Activated B cell treated with CpG ODN at 0.5 μM for 24 hours (primary cell): ENCODE measurements around the gene NLRP1. TPM values are rescaled to one million over a fixed set of nuclear protein-coding genes. Genes with fewer than 3 reads are reported as not detected.

ENCODE experiments used
- ATAC-seq: fragments of 200-7000 bp; cut with Tn5 transposase; one replicate; pipeline ENCODE4 v1.10.0; 2021; ENCODE audit warnings: low read depth, mild to moderate bottlenecking, moderate library complexity
- CTCF ChIA-PET: fragments of 350-600 bp; sonication (Branson Sonifier 250); formaldehyde crosslinking; loops from one replicate; lab custom pipeline; 2021; ENCODE audit warnings: antibody characterized with exemption; lab: Charles Lee
- POLR2A ChIA-PET: fragments of 350-600 bp; sonication (Branson Sonifier 250); formaldehyde crosslinking; loops from one replicate; lab custom pipeline; 2021; ENCODE audit warnings: antibody characterized with exemption; lab: Charles Lee
- DNase-seq: peaks from one replicate; pipeline ENCODE4 v3.0.0; 2022
- H3K27ac Mint-ChIP-seq: one replicate; pipeline ENCODE4 v1.8.0; 2020; ENCODE audit warnings: mixed read lengths
- H3K27me3 Mint-ChIP-seq: one replicate; pipeline ENCODE4 v1.8.0; 2021; ENCODE audit warnings: mixed read lengths
- H3K36me3 Mint-ChIP-seq: one replicate; pipeline ENCODE4 v1.8.0; 2021; ENCODE audit warnings: low read depth, mixed read lengths
- H3K4me1 Mint-ChIP-seq: one replicate; pipeline ENCODE4 v1.8.0; 2021; ENCODE audit warnings: mixed read lengths
- H3K4me3 Mint-ChIP-seq: one replicate; pipeline ENCODE4 v1.8.0; 2020; ENCODE audit warnings: mild to moderate bottlenecking, mixed read lengths
- H3K9me3 Mint-ChIP-seq: one replicate; pipeline ENCODE4 v1.8.0; 2020; ENCODE audit warnings: mixed read lengths
- CTCF ChIP-seq: fragments of 200-600 bp; IDR thresholded peaks from one replicate; pipeline ENCODE4 v1.8.0; 2022; ENCODE audit warnings: antibody characterized with exemption, mild to moderate bottlenecking
- intact Hi-C: fragments of 100-400 bp; cut with micrococcal nuclease; formaldehyde crosslinking; loops from one replicate; pipeline ENCODE4 v1.15.1; 2024
- total RNA-seq: library from RNA; stranded (reverse); gene quantifications from 2 replicates; pipeline ENCODE4 v1.2.3, GENCODE V29; 2022

NLRP1 gene
- total RNA-seq, 1 donor from 2014 or later: 40.4 TPM

GRCh38 chr17:5600041-5600440 is 15.7 kb upstream of the NLRP1 start:
- H3K27me3 Mint-ChIP-seq: peaks cover 56% of the 10 kb centered on the region
- H3K9me3 Mint-ChIP-seq: no peaks in the 10 kb centered on the region
- no peaks in the 10 kb centered on the region for H3K4me1 Mint-ChIP-seq
- no peak for DNase-seq
- intact Hi-C loops: no loop called here
- H3K36me3 Mint-ChIP-seq: no peaks in the 10 kb centered on the region
- H3K27ac Mint-ChIP-seq: no peak overlapping the region
- no peak overlapping the region for H3K4me3 Mint-ChIP-seq
- POLR2A ChIA-PET: no interaction called here
- TF ChIP-seq CTCF: no peak
- CTCF ChIA-PET: no interaction called here
- ATAC-seq: no peak

GRCh38 chr17:5598457-5598856 is 14.1 kb upstream of the NLRP1 start:
- H3K36me3 Mint-ChIP-seq: no peaks in the 10 kb centered on the region
- no peaks in the 10 kb centered on the region for H3K4me1 Mint-ChIP-seq
- no peak for TF ChIP-seq CTCF
- intact Hi-C loops: no loop called here
- ATAC-seq (no peak), DNase-seq (no peak)
- no peak overlapping the region for H3K4me3 Mint-ChIP-seq
- CTCF ChIA-PET: no interaction called here
- H3K27me3 Mint-ChIP-seq: peaks cover 63% of the 10 kb centered on the region
- H3K27ac Mint-ChIP-seq: no peak overlapping the region
- H3K9me3 Mint-ChIP-seq: no peaks in the 10 kb centered on the region
- POLR2A ChIA-PET: no interaction called here

GRCh38 chr17:5596421-5596820 is 12.1 kb upstream of the NLRP1 start:
- Mint-ChIP-seq H3K4me1 (no peaks in the 10 kb centered on the region), H3K27me3 (peaks cover 53% of the 10 kb centered on the region), H3K4me3 (no peak overlapping the region), H3K27ac (no peak overlapping the region), H3K9me3 (no peaks in the 10 kb centered on the region), H3K36me3 (no peaks in the 10 kb centered on the region)
- ChIA-PET CTCF (interaction anchor here (1.3 to 1.4 kb wide), 2 partner anchors 111 to 825 kb away, joined by 3 to 4 read pairs; no protein-coding TSS in a partner anchor), POLR2A (no interaction called here)
- ATAC-seq: no peak
- intact Hi-C loops: no loop called here
- DNase-seq: no peak
- no peak for TF ChIP-seq CTCF

- Mint-ChIP-seq H3K36me3 (no peaks in the 10 kb centered on the region), H3K27me3 (peaks cover 47% of the 10 kb centered on the region), H3K4me1 (no peaks in the 10 kb centered on the region), H3K27ac (no peak overlapping the region), H3K9me3 (no peaks in the 10 kb centered on the region), H3K4me3 (no peak overlapping the region)
- ChIA-PET POLR2A (no interaction called here), CTCF (interaction anchor here (1.3 to 1.4 kb wide), 2 partner anchors 111 to 826 kb away, joined by 3 to 4 read pairs; no protein-coding TSS in a partner anchor)
- intact Hi-C loops: no loop called here
- TF ChIP-seq CTCF: no peak
- DNase-seq: no peak
- ATAC-seq: no peak
Observed at GRCh38 chr17:5595831-5596230, 11.5 kb upstream of the NLRP1 start.

GRCh38 chr17:5592382-5592781 is 8.1 kb upstream of the NLRP1 start:
- Mint-ChIP-seq H3K4me1 (peaks cover 1% of the 10 kb centered on the region), H3K9me3 (no peaks in the 10 kb centered on the region), H3K4me3 (no peak overlapping the region), H3K36me3 (no peaks in the 10 kb centered on the region), H3K27me3 (peaks cover 30% of the 10 kb centered on the region), H3K27ac (no peak overlapping the region)
- intact Hi-C loops: loop anchor here (1.0 kb wide), 3 partner anchors 115 to 844 kb away; no protein-coding TSS in a partner anchor
- ChIA-PET POLR2A (no interaction called here), CTCF (interaction anchor here (0.7 to 3.3 kb wide), 11 partner anchors 9 to 847 kb away, joined by 3 to 28 read pairs (median 4); partner anchors contain the start of gene AIPL1)
- DNase-seq: no peak
- no peak for ATAC-seq
- TF ChIP-seq CTCF: no peak
